ENCODE measurements around the gene SLC27A2.

Gene SLC27A2

DNA sequence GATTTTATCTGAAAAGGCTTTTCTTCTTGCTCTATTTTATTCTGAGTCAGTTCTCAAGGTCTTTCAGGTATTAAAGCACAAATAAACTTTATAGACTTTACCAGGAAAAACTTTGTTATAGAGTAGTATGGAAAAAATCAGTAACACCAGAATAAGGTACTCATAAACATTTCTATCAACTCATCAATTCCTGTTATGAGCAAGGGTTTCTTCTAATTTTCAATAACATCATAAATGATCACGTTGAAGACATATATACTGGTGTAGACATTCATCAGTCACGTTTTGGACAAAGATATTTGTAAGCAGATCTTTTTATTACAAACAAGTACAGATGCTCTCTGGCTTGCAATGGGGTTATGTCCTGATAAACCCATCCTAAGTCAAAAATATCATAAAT is 93.1 kb downstream of the SLC27A2 start:
- no peak for DNase-seq (ENCODE audit: low read depth)

DNA sequence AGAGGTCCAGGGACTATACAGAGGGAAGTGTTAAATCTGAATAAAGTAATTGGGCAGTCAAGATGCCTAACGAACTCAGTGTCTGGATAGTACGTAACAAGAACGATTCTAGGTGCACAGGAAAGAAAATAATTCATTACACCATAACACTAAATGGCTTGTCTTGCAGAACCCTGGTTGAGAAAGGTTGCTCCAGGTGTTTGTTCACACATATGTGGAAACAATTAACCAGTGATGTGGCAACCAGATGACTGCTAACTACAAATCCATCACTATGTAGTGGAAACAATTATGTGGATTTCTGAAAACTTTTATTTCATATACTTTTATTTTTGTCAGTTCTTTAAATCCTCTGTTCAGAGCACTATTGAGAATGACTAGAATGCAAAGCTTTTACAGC is 93.9 kb downstream of the SLC27A2 start:
- DNase-seq (ENCODE audit: low read depth): no peak

DNA sequence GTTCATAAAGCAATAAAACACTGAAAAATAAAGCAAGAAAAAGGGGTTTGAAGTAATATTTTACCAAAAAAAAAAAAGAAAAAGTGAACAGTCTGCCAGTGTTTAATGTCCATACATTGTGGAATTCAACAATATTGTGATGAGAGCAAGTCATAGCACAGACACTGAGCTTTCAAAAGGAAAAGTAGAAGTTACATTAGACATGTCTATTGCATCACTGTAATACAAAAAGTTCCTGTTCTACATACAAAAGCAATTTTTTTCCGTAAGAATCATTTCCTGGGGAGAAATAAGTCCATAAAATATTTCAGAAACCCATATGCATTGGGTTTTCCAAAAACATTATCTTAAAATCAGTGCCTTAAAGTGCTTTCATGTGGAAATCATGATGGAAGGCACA is 95.4 kb downstream of the SLC27A2 start:
- no peak for DNase-seq (ENCODE audit: low read depth)

DNA sequence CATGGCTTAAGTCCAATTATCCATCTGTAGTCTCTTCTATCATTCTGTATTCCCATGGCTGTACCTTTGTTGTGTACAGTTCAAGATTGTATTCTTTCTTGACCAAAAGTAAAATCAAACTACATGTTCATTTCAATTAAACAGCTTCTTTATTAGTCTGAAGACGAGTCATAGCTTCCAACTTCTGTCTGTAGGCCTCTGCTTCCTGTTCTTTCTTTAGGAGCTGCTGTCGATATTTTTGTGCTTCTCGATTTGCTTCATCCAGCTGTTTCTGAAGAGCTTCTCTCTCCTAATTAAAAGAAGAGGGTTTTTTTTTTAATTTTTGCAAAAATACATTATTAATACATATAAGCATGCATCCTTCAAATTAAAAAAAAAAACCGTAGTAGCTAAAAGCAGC is 96.5 kb downstream of the SLC27A2 start:
- no peak for DNase-seq (ENCODE audit: low read depth)

DNA sequence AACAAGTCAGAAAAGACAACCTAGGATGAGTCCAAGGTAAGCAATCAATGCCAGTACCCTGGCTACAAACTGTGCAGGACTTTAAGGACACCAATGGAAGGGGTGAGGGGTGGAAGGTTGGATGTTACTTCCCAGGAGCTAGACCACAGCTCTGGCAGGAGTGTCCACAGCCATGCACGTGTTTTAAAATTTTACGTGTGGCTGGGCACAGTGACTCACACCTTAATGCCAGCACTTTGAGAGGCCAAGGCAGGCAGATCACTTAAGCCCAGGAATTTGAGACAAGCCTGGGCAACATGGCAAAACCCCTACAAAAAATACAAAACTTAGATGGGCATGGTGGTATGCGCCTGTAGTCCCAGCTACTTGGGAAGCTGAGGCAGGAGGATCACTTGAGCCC is 98.3 kb downstream of the SLC27A2 start:
- no peak for DNase-seq (ENCODE audit: low read depth)

DNA sequence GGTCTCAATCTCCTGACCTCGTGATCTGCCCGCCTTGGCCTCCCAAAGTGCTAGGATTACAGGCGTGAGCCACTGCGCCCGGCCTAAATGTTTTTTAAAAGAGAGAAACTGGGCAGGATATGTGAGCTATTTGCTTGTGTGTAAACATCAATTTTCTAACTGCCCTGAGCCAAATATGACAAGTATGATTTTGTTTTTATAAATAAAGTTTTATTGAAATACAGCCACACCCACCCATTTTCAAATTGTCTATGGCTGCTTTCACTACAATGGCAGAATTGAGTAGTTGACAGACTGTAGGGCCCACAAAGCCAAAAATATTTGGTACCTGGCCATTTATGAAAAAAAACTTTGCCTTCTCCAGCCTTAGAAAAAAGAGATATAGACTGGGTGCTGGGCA is 99.4 kb downstream of the SLC27A2 start:
- no peak for DNase-seq (ENCODE audit: low read depth)
